BLaER1 (cell line): ENCODE results near the gene GIT1.

Experiments
- H3K27ac ChIP-seq: shearing (Covaris generic); formaldehyde crosslinking; 2 replicates; pipeline ENCODE4 v1.8.1; 2022
- H3K27me3 ChIP-seq: shearing (Covaris generic); formaldehyde crosslinking; 2 replicates; pipeline ENCODE4 v1.8.1; 2022
- H3K36me3 ChIP-seq: shearing (Covaris generic); formaldehyde crosslinking; 2 replicates; pipeline ENCODE4 v1.8.1; 2022
- H3K4me1 ChIP-seq: shearing (Covaris generic); formaldehyde crosslinking; 2 replicates; pipeline ENCODE4 v1.8.1; 2022
- H3K4me2 ChIP-seq: shearing (Covaris generic); formaldehyde crosslinking; 2 replicates; pipeline ENCODE4 v1.8.1; 2022
- H3K4me3 ChIP-seq: shearing (Covaris generic); formaldehyde crosslinking; 2 replicates; pipeline ENCODE4 v1.8.1; 2022
- H3K9ac ChIP-seq: shearing (Covaris generic); formaldehyde crosslinking; 2 replicates; pipeline ENCODE4 v1.8.1; 2022
- H3K9me3 ChIP-seq: shearing (Covaris generic); formaldehyde crosslinking; 2 replicates; pipeline ENCODE4 v1.8.1; 2022
- H4K20me1 ChIP-seq: shearing (Covaris generic); formaldehyde crosslinking; 2 replicates; pipeline ENCODE4 v1.8.1; 2022
- Cebpa-rat ChIP-seq: shearing (Covaris generic); IDR thresholded peaks from 2 replicates; pipeline ENCODE4 v1.8.1; 2022

The GIT1 gene

GRCh38 chr17:29616300-29617048 lies 27.0 kb upstream of the GIT1 start:
- Histone ChIP-seq H4K20me1 (peaks cover 38% of the 10 kb centered on the region), H3K4me1 (peaks cover 88% of the 10 kb centered on the region), H3K4me2 (peak overlapping the region; percentile 99), H3K27me3 (peaks cover 22% of the 10 kb centered on the region), H3K9ac (peak overlapping the region; percentile 49; the same call in 1 of the 2 replicates), H3K27ac (no peak overlapping the region), H3K36me3 (peaks cover 14% of the 10 kb centered on the region), H3K9me3 (no peaks in the 10 kb centered on the region), H3K4me3 (peak overlapping the region; percentile 66)
- no peak for TF ChIP-seq Cebpa-rat

DNA sequence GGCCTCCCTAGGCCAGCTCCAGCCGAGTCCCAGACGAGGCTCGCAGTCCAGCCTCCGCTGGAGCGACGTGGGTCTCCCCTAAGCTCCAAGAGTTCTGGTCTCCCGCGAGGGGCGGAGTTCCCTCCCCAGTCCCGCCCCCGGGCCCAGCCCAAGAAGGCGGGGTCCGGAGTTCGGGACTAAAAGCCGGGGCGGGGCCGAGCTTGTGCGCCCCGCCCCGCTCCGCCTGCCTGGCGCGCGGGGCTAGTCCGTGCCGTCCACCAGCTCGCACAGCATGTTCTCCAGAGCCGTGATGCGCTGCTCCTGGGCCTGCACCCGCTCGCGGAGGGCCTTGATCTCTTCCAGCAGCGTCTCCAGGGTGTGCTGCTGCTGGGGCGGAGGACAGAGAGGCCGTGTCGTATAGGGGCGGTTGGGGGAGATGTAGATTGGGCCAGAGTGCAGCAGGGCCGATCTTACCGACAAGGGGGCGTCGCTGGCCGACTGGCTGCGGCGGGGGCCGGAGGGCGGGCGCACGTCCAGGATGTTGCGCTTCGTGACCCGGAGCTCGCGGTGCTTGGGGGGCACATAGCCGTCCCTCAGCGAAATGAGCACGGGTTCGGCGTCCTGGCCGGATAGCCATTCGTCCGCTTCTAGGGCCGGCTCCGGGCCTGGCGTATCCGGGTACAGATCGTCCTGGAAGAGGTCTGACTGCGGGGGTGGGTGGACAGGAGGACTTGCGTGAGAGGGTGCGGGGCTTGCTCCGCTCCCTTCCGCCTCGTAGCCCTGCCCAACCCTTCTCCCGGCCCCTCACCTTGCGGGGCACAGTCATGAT lies 26.2 kb upstream of the GIT1 start:
- peaks cover 22% of the 10 kb centered on the region for H3K27me3 ChIP-seq
- peaks cover 80% of the 10 kb centered on the region for H3K4me1 ChIP-seq

GRCh38 chr17:29615048-29615385 lies 25.6 kb upstream of the GIT1 start:
- H3K9me3 ChIP-seq, result no peaks in the 10 kb centered on the region
- H3K9ac ChIP-seq, result 0 out of 2 replicates have a peak overlapping the region, but pooled peaks have one; percentile 50
- H4K20me1 ChIP-seq, result peaks cover 41% of the 10 kb centered on the region
- no peak overlapping the region for H3K27ac ChIP-seq
- peaks cover 29% of the 10 kb centered on the region for H3K36me3 ChIP-seq
- H3K4me2 ChIP-seq, result peak overlapping the region; percentile 99
- H3K4me3 ChIP-seq, result peak overlapping the region; percentile 60
- H3K4me1 ChIP-seq, result peaks cover 75% of the 10 kb centered on the region
- H3K27me3 ChIP-seq, result peaks cover 22% of the 10 kb centered on the region
- no peak for TF ChIP-seq Cebpa-rat

More for the DNA sequence above, 26.2 kb upstream of the GIT1 start:
- no peak for TF ChIP-seq Cebpa-rat
- peak overlapping the region; percentile 49 for H3K9ac ChIP-seq
- H3K27ac ChIP-seq, result no peak overlapping the region
- peaks cover 22% of the 10 kb centered on the region for H3K36me3 ChIP-seq
- peaks cover 41% of the 10 kb centered on the region for H4K20me1 ChIP-seq
- no peaks in the 10 kb centered on the region for H3K9me3 ChIP-seq
- H3K4me2 ChIP-seq, result peak overlapping the region; percentile 99
- peak overlapping the region; percentile 60 for H3K4me3 ChIP-seq

DNA sequence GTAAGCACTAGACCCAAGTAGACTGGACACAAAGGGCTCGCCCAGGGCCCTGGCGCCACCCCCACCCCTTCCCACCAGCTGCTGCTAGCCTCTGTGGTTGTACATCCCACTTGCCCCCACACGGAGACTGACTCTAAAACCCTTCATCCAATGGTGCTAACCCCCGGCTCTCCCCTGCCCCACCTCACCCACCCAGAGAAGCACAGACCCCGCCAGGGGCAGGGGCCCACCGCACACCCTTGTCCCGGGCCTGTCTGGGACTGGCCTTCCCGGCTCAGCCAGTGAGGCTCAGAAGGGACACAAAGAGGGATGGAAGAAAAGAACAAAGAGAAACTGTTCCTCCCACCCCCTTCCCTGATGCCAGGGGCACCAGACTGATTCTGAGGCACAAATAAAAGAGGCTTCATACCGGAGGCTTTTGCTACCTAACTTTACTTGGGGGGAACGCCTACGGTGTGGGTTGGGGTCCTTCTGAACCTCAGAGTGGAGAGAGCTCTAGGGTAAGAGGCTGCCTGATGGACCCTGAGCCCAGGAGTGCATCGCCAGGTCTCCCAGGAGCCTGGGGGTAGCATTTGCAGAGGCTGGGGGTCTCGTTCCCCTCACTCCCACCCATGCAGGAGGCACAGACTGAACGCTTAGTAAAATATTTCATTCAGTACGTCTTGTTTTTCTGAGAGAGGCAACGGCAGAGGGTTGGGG lies 25.1 kb upstream of the GIT1 start:
- peaks cover 75% of the 10 kb centered on the region for H3K4me1 ChIP-seq
- 0 out of 2 replicates have a peak overlapping the region, but pooled peaks have one; percentile 50 for H3K9ac ChIP-seq
- peaks cover 34% of the 10 kb centered on the region for H3K36me3 ChIP-seq
- peaks cover 41% of the 10 kb centered on the region for H4K20me1 ChIP-seq
- TF ChIP-seq Cebpa-rat, result no peak
- peaks cover 22% of the 10 kb centered on the region for H3K27me3 ChIP-seq
- no peaks in the 10 kb centered on the region for H3K9me3 ChIP-seq
- H3K4me2 ChIP-seq, result peak overlapping the region; percentile 99
- H3K27ac ChIP-seq, result no peak overlapping the region
- H3K4me3 ChIP-seq, result no peak overlapping the region

- Histone ChIP-seq H3K4me3 (peak overlapping the region; percentile 37), H3K4me2 (peak overlapping the region; percentile 99), H4K20me1 (peaks cover 44% of the 10 kb centered on the region), H3K27ac (no peak overlapping the region), H3K4me1 (peaks cover 75% of the 10 kb centered on the region), H3K27me3 (peaks cover 22% of the 10 kb centered on the region), H3K9ac (no peak overlapping the region), H3K9me3 (no peaks in the 10 kb centered on the region), H3K36me3 (peaks cover 41% of the 10 kb centered on the region)
- no peak for TF ChIP-seq Cebpa-rat
Observed at GRCh38 chr17:29613856-29614255, 24.4 kb upstream of the GIT1 start.

- no peak for TF ChIP-seq Cebpa-rat
- H3K27ac ChIP-seq, result peak overlapping the region; percentile 44; the same call in 1 of the 2 replicates
- H3K9me3 ChIP-seq, result no peaks in the 10 kb centered on the region
- H3K36me3 ChIP-seq, result peaks cover 45% of the 10 kb centered on the region
- peaks cover 49% of the 10 kb centered on the region for H4K20me1 ChIP-seq
- peaks cover 75% of the 10 kb centered on the region for H3K4me1 ChIP-seq
- H3K9ac ChIP-seq, result no peak overlapping the region
- peak overlapping the region; percentile 37 for H3K4me3 ChIP-seq
- peak overlapping the region; percentile 99 for H3K4me2 ChIP-seq
- peaks cover 22% of the 10 kb centered on the region for H3K27me3 ChIP-seq
Observed at GRCh38 chr17:29613352-29613837, 23.9 kb upstream of the GIT1 start.

DNA sequence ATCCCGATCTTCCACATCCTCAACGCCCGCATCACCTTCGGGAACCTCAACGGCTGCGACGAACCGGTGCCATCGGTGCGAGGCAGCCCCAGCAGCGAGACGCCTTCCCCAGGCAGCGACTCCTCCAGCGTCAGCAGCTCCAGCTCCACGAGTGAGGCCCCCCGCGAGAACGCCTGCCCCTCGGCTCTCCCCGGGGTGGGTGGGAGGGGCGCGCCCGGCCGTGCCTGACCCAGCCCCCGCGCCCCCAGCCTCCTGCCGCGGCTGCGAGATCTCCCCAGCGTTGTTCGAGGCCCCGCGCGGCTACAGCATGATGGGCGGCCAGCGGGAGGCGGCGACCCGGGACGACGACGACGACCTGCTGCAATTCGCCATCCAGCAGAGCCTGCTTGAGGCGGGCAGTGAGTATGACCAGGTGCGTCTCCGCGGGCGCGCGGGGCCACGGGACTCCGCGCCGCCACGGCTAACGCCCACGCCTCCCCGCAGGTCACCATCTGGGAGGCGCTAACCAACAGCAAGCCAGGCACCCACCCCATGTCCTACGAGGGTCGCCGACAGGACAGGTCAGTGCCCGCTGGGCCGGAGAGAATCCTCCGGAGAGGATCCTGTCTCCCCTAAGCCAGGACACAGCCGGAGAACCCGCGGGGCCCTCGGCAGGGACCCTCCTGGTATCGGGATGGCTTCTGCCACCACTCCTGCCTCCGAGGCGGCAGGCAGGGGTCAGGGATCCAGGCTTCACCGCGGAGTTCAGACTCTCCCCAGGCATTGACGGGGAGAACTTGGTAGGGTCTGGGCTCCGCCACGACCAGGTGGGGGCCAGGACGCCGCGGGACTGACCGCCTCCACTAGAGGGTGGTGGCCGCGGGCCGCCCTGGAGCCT lies 23.2 kb upstream of the GIT1 start:
- Histone ChIP-seq H3K9ac (no peak overlapping the region), H3K27me3 (peaks cover 22% of the 10 kb centered on the region), H3K4me2 (peak overlapping the region; percentile 99), H4K20me1 (peaks cover 56% of the 10 kb centered on the region), H3K4me3 (peak overlapping the region; percentile 36; the same call in 1 of the 2 replicates), H3K27ac (peak overlapping the region; percentile 44; the same call in 1 of the 2 replicates), H3K9me3 (no peaks in the 10 kb centered on the region), H3K4me1 (peaks cover 75% of the 10 kb centered on the region), H3K36me3 (peaks cover 53% of the 10 kb centered on the region)
- no peak for TF ChIP-seq Cebpa-rat

- H3K4me3 ChIP-seq, result no peak overlapping the region
- no peak overlapping the region for H3K9ac ChIP-seq
- peaks cover 62% of the 10 kb centered on the region for H4K20me1 ChIP-seq
- no peak overlapping the region for H3K27ac ChIP-seq
- no peak overlapping the region for H3K4me2 ChIP-seq
- TF ChIP-seq Cebpa-rat, result no peak
- H3K27me3 ChIP-seq, result peaks cover 16% of the 10 kb centered on the region
- no peaks in the 10 kb centered on the region for H3K9me3 ChIP-seq
- peaks cover 58% of the 10 kb centered on the region for H3K36me3 ChIP-seq
- peaks cover 75% of the 10 kb centered on the region for H3K4me1 ChIP-seq
Observed at GRCh38 chr17:29612094-29612403, 22.6 kb upstream of the GIT1 start.
